ENCODE results near the gene CLCN4.
A peak's percentile ranks its signal among the peaks of the same experiment; 100 is the strongest.

Gene CLCN4

DNA sequence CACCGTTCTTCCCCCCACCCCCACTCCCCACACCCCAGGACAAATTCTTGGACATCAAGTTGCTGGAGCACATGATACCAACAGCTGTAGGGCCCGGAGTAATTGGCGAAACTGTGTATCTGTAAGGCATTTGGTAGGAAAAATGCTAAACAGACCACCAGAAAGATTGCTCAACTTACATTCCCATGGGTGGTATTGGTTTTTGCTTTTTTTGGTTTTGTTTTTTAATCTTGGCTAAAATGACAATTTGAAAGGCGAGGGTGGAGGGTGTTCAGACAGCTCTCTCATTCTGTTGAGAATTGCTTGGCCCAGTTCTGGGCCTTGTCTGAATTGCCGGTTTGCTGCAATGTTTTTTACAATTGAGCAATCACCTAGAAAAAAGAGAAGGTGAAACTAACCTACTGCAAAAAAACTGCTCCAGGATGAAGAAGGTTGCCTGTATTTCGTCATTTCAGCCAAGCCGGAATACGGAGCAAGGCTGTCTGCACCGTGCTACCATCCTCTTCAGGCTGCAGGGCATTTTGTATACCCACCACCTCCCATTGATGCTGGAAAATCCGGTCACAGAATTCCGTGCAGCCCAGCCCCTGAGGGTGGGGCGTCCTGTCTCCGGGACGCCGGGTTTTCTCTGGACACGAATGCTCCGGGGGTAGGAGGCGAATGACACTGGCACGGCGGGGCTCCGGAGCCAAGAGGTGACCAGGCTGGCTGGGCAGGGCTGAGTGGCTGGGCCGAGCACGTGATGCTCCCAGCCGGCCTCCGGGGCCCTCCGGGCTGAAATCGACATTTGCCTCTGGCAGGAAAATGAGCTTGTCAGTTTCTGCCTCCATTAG lies at the start of gene CLCN4:
Gene CLCN4 (plus strand): TSS at position 777 of the 833 bp plus-strand sequence. CDS start 28,058 bp downstream, outside the sequence.
- no peak for DNase-seq

GRCh38 chrX:10107483-10107882 lies 49.3 kb upstream of the CLCN4 start:
- no peak for DNase-seq

DNA sequence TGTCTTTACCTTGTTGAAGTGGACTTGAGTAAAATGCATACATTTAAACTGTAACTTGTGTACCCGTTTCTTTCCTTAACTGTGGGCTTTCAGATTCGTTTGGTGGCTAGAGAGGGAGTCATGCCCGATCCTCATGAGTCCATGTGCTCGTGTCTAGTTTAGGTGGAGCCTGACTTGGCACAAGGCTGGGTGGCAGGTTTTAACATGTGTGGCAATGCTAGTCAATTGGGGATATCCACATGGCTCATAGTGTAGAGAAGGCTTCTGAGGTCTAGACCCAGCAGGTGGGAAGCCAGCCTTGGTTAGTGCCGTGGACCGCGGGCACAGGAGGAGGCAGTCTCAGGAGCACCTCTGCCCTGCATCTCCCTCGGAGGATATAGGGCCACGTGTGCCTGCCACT lies 48.5 kb upstream of the CLCN4 start:
- DNase-seq, result no peak

DNA sequence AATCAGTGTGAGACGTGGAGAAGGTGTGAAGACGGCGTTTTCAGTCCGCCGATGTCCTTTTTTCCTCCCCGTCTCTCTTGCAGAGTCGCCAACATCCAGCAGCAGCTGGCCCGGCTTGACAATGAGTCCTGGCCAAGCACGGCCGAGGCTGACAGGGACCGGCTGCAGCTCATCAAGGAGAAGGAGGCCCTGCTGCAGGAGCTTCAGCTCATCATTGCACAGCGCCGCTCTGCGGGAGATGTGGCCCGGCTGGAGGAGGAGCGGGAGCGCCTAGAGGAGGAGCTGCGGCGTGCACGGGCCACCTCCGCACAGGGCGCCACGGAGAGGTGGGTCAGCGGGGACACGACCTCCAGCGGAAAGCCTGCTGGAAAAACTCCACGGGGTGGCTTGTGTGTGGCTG lies 47.1 kb upstream of the CLCN4 start:
- no peak for DNase-seq

DNA sequence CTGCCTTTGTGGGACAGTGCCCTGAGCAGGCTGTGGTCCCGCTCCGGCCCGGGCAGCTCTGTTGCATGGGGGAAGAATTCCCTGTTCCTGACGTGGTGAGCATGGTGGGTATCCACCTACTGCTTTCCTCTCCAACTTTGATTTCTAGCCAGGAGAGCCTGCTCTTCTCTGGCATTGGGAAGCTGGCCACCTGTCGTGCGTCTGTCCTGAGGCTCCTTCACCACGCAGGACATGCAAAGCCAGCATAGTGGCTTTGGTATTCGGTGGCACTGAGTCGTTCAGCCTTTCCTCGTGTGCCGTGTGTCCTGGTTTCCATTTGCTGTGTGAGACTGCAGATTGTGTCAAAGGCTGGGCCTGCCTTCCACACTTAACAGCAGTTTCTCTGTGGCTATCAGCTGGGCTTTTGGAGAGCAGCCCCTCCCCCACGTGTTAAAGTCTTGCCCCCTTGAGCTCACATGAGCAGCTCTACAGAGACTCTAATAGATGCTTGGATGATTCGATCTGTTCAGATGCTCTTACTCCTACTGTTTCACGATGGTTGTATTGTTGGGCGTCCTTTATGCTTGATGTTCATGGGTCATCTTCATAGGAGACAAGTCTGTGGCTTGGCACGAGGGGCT lies 46.3 kb upstream of the CLCN4 start:
- no peak for DNase-seq

- no peak for DNase-seq
Observed at GRCh38 chrX:10110984-10111363, 45.8 kb upstream of the CLCN4 start.

- DNase-seq, result no peak
Observed at GRCh38 chrX:10111364-10112148, 45.2 kb upstream of the CLCN4 start.

DNA sequence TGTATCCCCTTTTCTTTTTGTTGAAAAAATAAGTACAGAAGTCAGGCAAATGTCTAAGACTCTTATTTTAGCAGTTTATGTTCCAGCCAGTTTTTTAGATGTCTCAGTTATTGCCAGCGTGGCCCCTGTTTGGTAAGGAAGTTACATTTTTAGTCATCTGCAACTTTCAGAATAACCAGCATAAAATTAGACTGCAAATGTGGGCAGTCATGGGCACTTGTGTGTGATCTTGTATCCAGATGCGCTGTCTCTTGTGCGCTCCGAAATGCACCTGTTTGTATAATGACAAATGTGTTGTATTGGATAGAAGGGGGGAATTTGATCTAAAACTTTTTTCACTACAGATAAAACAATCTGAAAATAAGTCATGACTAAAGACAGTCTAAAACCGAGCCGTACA lies 44.3 kb upstream of the CLCN4 start:
- no peak for DNase-seq

DNA sequence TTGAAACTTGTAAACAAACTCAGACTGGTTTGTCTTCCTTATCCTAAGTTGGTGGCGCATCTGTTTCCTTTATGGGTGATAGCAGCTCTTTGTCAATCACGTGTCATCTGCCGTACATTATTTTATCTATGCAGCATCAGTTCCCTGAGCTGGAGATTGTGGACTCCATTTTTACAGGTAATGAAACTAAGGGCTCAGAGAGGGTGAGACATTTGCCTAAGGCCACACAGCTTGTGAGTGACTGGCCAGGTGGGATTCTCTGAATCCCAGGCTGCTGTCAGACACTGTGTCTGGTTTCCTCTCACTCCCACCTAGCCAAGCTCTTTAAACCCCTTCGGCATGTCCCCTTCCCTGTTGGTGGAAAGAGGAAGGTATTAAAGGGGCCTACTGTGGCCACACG lies 41.7 kb upstream of the CLCN4 start:
- DNase-seq, result no peak

GRCh38 chrX:10117301-10117700 lies 39.5 kb upstream of the CLCN4 start:
- DNase-seq, result no peak

GRCh38 chrX:10117864-10118377 lies 38.9 kb upstream of the CLCN4 start:
- DNase-seq, result no peak

DNA sequence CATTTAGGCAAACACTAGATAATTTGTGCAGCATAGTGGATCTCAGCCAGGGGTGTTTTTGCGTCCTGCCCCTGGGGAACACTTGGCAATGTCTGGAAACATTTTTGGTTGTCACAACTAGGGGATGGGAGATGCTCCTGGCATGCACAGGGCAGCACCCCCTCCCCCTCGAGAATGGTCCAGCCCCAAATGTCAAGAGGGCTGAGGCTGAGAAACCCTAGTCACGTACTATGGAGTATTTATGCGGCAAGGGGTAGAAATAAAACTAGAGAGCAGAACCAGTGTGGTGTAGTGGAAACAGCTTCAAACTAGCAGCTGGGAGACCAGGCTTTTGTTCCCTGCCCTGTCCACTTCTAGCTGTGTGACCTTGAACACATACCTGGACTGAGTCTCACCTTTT lies 38.2 kb upstream of the CLCN4 start:
- DNase-seq, result no peak

DNA sequence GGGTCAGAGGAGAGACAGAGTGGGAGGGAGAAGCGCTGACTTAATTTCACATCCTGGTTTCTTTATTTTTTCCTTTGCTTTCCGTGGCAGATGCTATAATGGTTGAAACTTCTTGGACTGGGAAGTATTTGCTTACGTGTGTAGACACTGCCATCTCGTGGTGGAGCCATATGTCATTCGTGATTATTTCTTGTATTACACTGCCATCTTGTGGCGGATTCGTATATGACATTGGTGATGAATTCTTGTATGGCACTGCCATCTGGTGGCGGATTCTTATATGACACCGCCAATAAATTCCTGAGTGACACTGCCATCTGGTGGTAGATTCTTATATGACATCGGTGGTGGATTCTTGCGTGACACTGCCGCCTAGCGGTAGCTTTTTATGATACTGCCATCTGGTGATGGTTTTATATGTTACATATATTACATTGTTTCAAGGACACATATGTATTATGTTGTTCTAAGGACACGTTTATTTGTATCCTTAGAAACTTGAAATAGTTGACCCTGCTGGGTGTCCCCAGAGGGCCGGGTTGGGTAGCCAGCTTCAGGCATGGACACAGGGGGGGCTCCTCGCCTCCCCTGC lies 37.3 kb upstream of the CLCN4 start:
- DNase-seq, result peak; percentile 27 to 58

GRCh38 chrX:10120331-10120730 lies 36.4 kb upstream of the CLCN4 start:
- DNase-seq, result no peak

GRCh38 chrX:10120828-10121227 lies 35.9 kb upstream of the CLCN4 start:
- no peak for DNase-seq

GRCh38 chrX:10121787-10122186 lies 35.0 kb upstream of the CLCN4 start:
- DNase-seq, result no peak

GRCh38 chrX:10124506-10125247 lies 32.1 kb upstream of the CLCN4 start:
- no peak for DNase-seq

DNA sequence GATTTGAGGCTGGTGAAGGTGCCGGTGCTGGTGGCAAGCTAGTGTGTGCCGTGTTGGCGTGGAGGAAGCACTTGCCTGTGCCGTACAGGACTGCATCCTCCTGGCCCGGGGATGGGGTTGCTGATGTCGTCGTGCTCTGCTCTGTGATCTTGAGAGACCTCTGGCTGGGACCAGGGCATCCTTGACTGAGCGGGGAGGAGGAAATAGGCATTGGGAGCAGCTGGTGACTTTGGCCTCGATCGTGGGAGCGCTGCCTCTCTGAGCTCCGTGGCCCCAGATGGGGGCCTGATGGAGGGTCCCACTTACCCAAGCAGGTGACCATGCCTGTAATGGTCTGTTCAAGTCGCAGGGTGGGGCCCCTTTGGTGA lies 31.5 kb upstream of the CLCN4 start:
- no peak for DNase-seq

DNA sequence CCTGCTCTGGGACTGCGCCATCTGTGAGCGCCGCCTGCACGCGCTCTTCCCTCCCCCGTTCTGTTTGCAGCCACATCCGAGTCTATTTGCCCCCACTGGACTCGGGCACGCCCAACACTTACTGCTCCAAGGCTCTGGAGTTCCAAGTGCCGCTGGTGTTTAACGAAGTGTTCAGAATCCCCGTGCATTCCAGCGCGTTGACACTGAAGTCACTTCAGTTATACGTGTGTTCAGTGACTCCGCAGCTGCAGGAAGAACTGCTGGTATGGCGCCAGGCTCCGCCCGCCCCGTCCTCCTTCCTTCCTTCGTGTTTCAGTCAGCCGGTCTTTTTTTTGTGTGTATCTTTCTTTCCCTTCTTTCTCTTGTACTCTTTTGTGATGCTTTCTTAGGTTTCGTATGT lies 30.7 kb upstream of the CLCN4 start:
- no peak for DNase-seq

- DNase-seq, result no peak
Observed at GRCh38 chrX:10126834-10127233, 29.9 kb upstream of the CLCN4 start.

- no peak for DNase-seq
Observed at GRCh38 chrX:10128386-10128785, 28.4 kb upstream of the CLCN4 start.

GRCh38 chrX:10129229-10129628 lies 27.5 kb upstream of the CLCN4 start:
- DNase-seq, result no peak

DNA sequence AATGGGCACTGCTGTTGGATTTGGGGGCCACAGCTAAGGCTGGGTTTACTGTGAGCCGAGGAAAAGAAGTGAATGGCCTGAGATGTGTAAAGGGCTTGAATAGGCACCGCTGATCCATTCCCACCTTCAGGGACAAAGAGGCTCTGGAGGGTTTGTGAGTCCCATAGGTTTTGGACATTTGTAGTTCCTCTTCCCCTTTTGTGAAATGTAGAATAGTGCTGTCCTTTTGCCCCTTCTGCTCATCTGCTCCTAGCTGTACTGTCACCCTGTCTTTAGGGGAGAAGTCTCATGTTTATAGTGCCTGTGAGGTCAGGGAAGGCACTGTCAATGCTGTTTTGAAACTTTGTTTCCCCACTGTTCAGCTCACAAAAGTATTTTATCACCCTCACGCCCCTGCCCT lies 26.4 kb upstream of the CLCN4 start:
- no peak for DNase-seq

Data from NCI-H187 (cell line).